ENCODE results near the gene CTSL. TPM values are rescaled to one million over a fixed set of nuclear protein-coding genes. Genes with fewer than 3 reads are reported as not detected.

Gene CTSL
- total RNA-seq (100 to 1,000 TPM; 126 to 301 TPM), polyA plus RNA-seq (1,000 to 10,000 TPM in 1 of 2 donors, 100 to 1,000 TPM in 1; 109 to 1,526 TPM)
- long read RNA-seq, donor 1, transcript CTSL-203 (8 exons, 2,177 nt): minor isoform, 6 of 25 reads
- long read RNA-seq, donor 1, transcript CTSL-201 (8 exons, 1,436 nt): major isoform, 10 of 25 reads
- long read RNA-seq, donor 1, partial matches to known transcripts: 9 of 25 reads
- long read RNA-seq, donor 1, other reads (novel, unspliced or antisense): 0 of 25 reads
- long read RNA-seq, donor 2, partial matches to known transcripts: 32 of 35 reads
- long read RNA-seq, donor 2, other reads (novel, unspliced or antisense): 0 of 35 reads
- long read RNA-seq, donor 3, partial matches to known transcripts: 0 of 4 reads
- long read RNA-seq, donor 3, other reads (novel, unspliced or antisense): 0 of 4 reads
- long read RNA-seq, donor 4, partial matches to known transcripts: 14 of 19 reads
- long read RNA-seq, donor 4, other reads (novel, unspliced or antisense): 0 of 19 reads
- long read RNA-seq, donor 5, transcript CTSL-203 (8 exons, 2,177 nt): minor isoform, 8 of 42 reads
- long read RNA-seq, donor 5, transcript CTSL-201 (8 exons, 1,436 nt): major isoform, 10 of 42 reads
- long read RNA-seq, donor 5, partial matches to known transcripts: 16 of 42 reads
- long read RNA-seq, donor 5, other reads (novel, unspliced or antisense): 8 of 42 reads

- 1% methylated on average over 55 to 67 of the region's 67 CpGs for WGBS, 2 donors
- no peak for TF ChIP-seq CTCF (IDR thresholded peaks at IDR 0.05; ENCODE audit: control extremely low read depth, extremely low read depth)
- peak; percentile 84 to 88 (median 86) for DNase-seq
- H3K27ac ChIP-seq (ENCODE audit: low read depth in 1 of 2, low read length in 1 of 2): peak within 1 kb of the TSS; percentile 97 to 98
- H3K9ac ChIP-seq (ENCODE audit: insufficient read depth in 1 of 2, low read length in 2 of 2): peak within 1 kb of the TSS; percentile 57 to 63
- no peaks in the 10 kb centered on the region for H3K9me3 ChIP-seq (ENCODE audit: control insufficient read depth in 4 of 4, insufficient read depth in 3 of 4, low read length in 3 of 4)
- H3K4me3 ChIP-seq: peak within 1 kb of the TSS; percentile 68
- H3K27me3 ChIP-seq (ENCODE audit: control insufficient read depth in 3 of 3, insufficient read depth in 3 of 3, low read length in 2 of 3): no peaks in the 10 kb centered on the region
- peak; percentile 94 for ATAC-seq (ENCODE audit: insufficient read depth, low FRiP score)
- H3K36me3 ChIP-seq (ENCODE audit: control insufficient read depth in 4 of 4, insufficient read depth in 4 of 4, low read length in 4 of 4): peaks cover 6 to 28% (median 11%) of the 10 kb centered on the region in 4 donors
- H3K4me1 ChIP-seq (ENCODE audit: control insufficient read depth in 5 of 5, insufficient read depth in 5 of 5, low read length in 5 of 5): peaks cover 0 to 17% (median 5%) of the 10 kb centered on the region in 5 donors
These were observed at the start of gene CTSL for GRCh38 chr9:87725900-87726709. Gene CTSL, plus strand, starts transcription at chr9:87726119. Its CDS starts 1,485 bp downstream, at chr9:87727604.

GRCh38 chr9:87676976-87677775, 48.7 kb upstream of the CTSL start:
- DNase-seq (peak in 1 of 3 donors; percentile 34), ATAC-seq (ENCODE audit: insufficient read depth, low FRiP score) (peak; percentile 31)
- H3K36me3 ChIP-seq (ENCODE audit: control insufficient read depth in 4 of 4, insufficient read depth in 4 of 4, low read length in 4 of 4): peaks cover 0 to 40% (median 25%) of the 10 kb centered on the region in 4 donors

More at GRCh38 chr9:87676976-87677775, 48.7 kb upstream of the CTSL start:
- Histone ChIP-seq H3K9ac (ENCODE audit: insufficient read depth in 1 of 2, low read length in 2 of 2) (no peak overlapping the region), H3K27me3 (ENCODE audit: control insufficient read depth in 3 of 3, insufficient read depth in 3 of 3, low read length in 2 of 3) (no peaks in the 10 kb centered on the region), H3K4me1 (ENCODE audit: control insufficient read depth in 5 of 5, insufficient read depth in 5 of 5, low read length in 5 of 5) (peaks cover 0 to 11% (median 0%) of the 10 kb centered on the region in 5 donors), H3K27ac (ENCODE audit: low read depth in 1 of 2, low read length in 1 of 2) (no peak overlapping the region), H3K4me3 (no peak overlapping the region), H3K9me3 (ENCODE audit: control insufficient read depth in 4 of 4, insufficient read depth in 3 of 4, low read length in 3 of 4) (no peaks in the 10 kb centered on the region)
- TF ChIP-seq CTCF (IDR thresholded peaks at IDR 0.05; ENCODE audit: control extremely low read depth, extremely low read depth): no peak
- WGBS, 2 donors: 55 to 67% methylated on average over 14 of the region's 14 CpGs

All from lung (tissue), 16 donors.